ENCODE data around the gene PCDHA2.
"Not testable (repeated sequence)": the region's sequence is repeated elsewhere in the genome, so short reads cannot be mapped to it uniquely, and the experiment has no call there.

Gene PCDHA2

GRCh38 chr5:140828362-140828737 is 33.7 kb downstream of the PCDHA2 start:
- in situ Hi-C loops (cut with MboI; ENCODE audit: low sequenced_read_pairs): no loop called here
- H3K9me3 ChIP-seq: no peaks in the 10 kb centered on the region
- no peak overlapping the region for H3K4me3 ChIP-seq
- no peaks in the 10 kb centered on the region for H3K4me1 ChIP-seq
- H3K27me3 ChIP-seq (ENCODE audit: low read depth): no peaks in the 10 kb centered on the region
- no peaks in the 10 kb centered on the region for H3K36me3 ChIP-seq (replicated peaks)
- DNase-seq (ENCODE audit: low spot score in 2 of 2): no peak

GRCh38 chr5:140829511-140830501 is 35.2 kb downstream of the PCDHA2 start:
- H3K36me3 ChIP-seq (replicated peaks); H3K4me3 ChIP-seq; in situ Hi-C loops (cut with MboI; ENCODE audit: low sequenced_read_pairs); H3K4me1 ChIP-seq; H3K27me3 ChIP-seq (ENCODE audit: low read depth); DNase-seq (ENCODE audit: low spot score in 2 of 2); H3K9me3 ChIP-seq: not testable (repeated sequence)

- H3K36me3 ChIP-seq (replicated peaks): no peaks in the 10 kb centered on the region
- H3K9me3 ChIP-seq: peaks cover 2% of the 10 kb centered on the region; the same call in 1 of the 2 replicates
- no peaks in the 10 kb centered on the region for H3K4me1 ChIP-seq
- in situ Hi-C loops (cut with MboI; ENCODE audit: low sequenced_read_pairs): no loop called here
- no peak within 1 kb of the TSS for H3K4me3 ChIP-seq
- DNase-seq (ENCODE audit: low spot score in 2 of 2): no peak
- no peaks in the 10 kb centered on the region for H3K27me3 ChIP-seq (ENCODE audit: low read depth)
Measured at GRCh38 chr5:140833993-140834392, 39.3 kb downstream of the PCDHA2 start, which contains the start of gene PCDHA7. PCDHA7 (plus strand) TSS chr5:140834269; CDS start chr5:140834384, 115 bp downstream.

GRCh38 chr5:140834439-140835008 is 39.9 kb downstream of the PCDHA2 start:
- in situ Hi-C loops (cut with MboI; ENCODE audit: low sequenced_read_pairs); H3K4me3 ChIP-seq; DNase-seq (ENCODE audit: low spot score in 2 of 2); H3K27me3 ChIP-seq (ENCODE audit: low read depth); H3K9me3 ChIP-seq; H3K36me3 ChIP-seq (replicated peaks); H3K4me1 ChIP-seq: not testable (repeated sequence)

GRCh38 chr5:140835622-140836510 is 41.2 kb downstream of the PCDHA2 start:
- DNase-seq (ENCODE audit: low spot score in 2 of 2): no peak
- in situ Hi-C loops (cut with MboI; ENCODE audit: low sequenced_read_pairs): no loop called here
- H3K36me3 ChIP-seq (replicated peaks): no peaks in the 10 kb centered on the region

GRCh38 chr5:140840978-140841962 is 46.6 kb downstream of the PCDHA2 start, which contains the start of gene PCDHA8:
PCDHA8 (plus strand) TSS chr5:140841187; CDS start chr5:140841322, 135 bp downstream.
- peak in 1 of 2 experiments; percentile 40 for DNase-seq (ENCODE audit: low spot score in 2 of 2)
- no peak within 1 kb of the TSS for H3K4me3 ChIP-seq
- no peaks in the 10 kb centered on the region for H3K36me3 ChIP-seq (replicated peaks)
- H3K4me1 ChIP-seq: no peaks in the 10 kb centered on the region
- in situ Hi-C loops (cut with MboI; ENCODE audit: low sequenced_read_pairs): no loop called here
- no peaks in the 10 kb centered on the region for H3K27me3 ChIP-seq (ENCODE audit: low read depth)
- no peaks in the 10 kb centered on the region for H3K9me3 ChIP-seq

More at GRCh38 chr5:140835622-140836510, 41.2 kb downstream of the PCDHA2 start:
- Histone ChIP-seq H3K4me1 (no peaks in the 10 kb centered on the region), H3K27me3 (ENCODE audit: low read depth) (no peaks in the 10 kb centered on the region), H3K4me3 (no peak overlapping the region), H3K9me3 (peaks cover 2% of the 10 kb centered on the region; the same call in 1 of the 2 replicates)

- Histone ChIP-seq H3K4me1 (no peaks in the 10 kb centered on the region), H3K9me3 (no peaks in the 10 kb centered on the region), H3K4me3 (no peak overlapping the region), H3K36me3 (replicated peaks) (no peaks in the 10 kb centered on the region), H3K27me3 (ENCODE audit: low read depth) (no peaks in the 10 kb centered on the region)
- no peak for DNase-seq (ENCODE audit: low spot score in 2 of 2)
- in situ Hi-C loops (cut with MboI; ENCODE audit: low sequenced_read_pairs): no loop called here
Measured at GRCh38 chr5:140842798-140843733, 48.4 kb downstream of the PCDHA2 start.
